WTC11 (cell line): ENCODE measurements around the gene GABRR3. TPM values are rescaled to one million over a fixed set of nuclear protein-coding genes. Genes with fewer than 3 reads are reported as not detected.

Source experiments
- ATAC-seq: fragments of 200-7000 bp; cut with Tn5 transposase; 2 replicates; pipeline ENCODE4 v1.10.0; 2021; ENCODE audit warnings: mild to moderate bottlenecking, moderate library complexity
- CTCF ChIA-PET: fragments of 300-600 bp; sonication (Branson Sonifier 250); formaldehyde crosslinking; loops from one replicate; lab custom pipeline; 2021; ENCODE audit warnings: antibody characterized with exemption; lab: Charles Lee
- POLR2A ChIA-PET: fragments of 350-600 bp; sonication (Branson Sonifier 250); formaldehyde crosslinking; loops from one replicate; lab custom pipeline; 2021; ENCODE audit warnings: antibody characterized with exemption; lab: Charles Lee
- DNase-seq: peaks from one replicate; pipeline ENCODE4 v3.0.0; 2021; ENCODE audit warnings: low spot score
- H3K27ac Mint-ChIP-seq: 2 replicates; pipeline ENCODE4 v1.8.0; 2021; ENCODE audit warnings: mixed read lengths
- H3K27me3 Mint-ChIP-seq: 2 replicates; pipeline ENCODE4 v1.8.0; 2021; ENCODE audit warnings: low read depth, mild to moderate bottlenecking, moderate library complexity, mixed read lengths
- H3K36me3 Mint-ChIP-seq: 2 replicates; pipeline ENCODE4 v1.8.0; 2021; ENCODE audit warnings: mixed read lengths
- H3K4me1 Mint-ChIP-seq: 2 replicates; pipeline ENCODE4 v1.8.0; 2022; ENCODE audit warnings: mixed read lengths
- H3K4me3 Mint-ChIP-seq: 2 replicates; pipeline ENCODE4 v1.8.0; 2021; ENCODE audit warnings: mild to moderate bottlenecking, moderate library complexity, mixed read lengths
- H3K9me3 Mint-ChIP-seq: 2 replicates; pipeline ENCODE4 v1.8.0; 2021; ENCODE audit warnings: mixed read lengths
- CBFB ChIP-seq: sonication (generic); formaldehyde crosslinking; IDR thresholded peaks from 2 replicates; pipeline ENCODE4 v1.8.1; 2022; ENCODE audit warnings: mild to moderate bottlenecking, low read depth, missing genetic modification reagents
- ELF4 ChIP-seq: sonication (generic); formaldehyde crosslinking; IDR thresholded peaks from 2 replicates; pipeline ENCODE4 v1.8.1; 2022; ENCODE audit warnings: low read depth, mild to moderate bottlenecking, moderate library complexity, missing genetic modification reagents
- FOXP4 ChIP-seq: sonication (generic); formaldehyde crosslinking; IDR thresholded peaks from 2 replicates; pipeline ENCODE4 v1.8.0; 2022; ENCODE audit warnings: mild to moderate bottlenecking, missing genetic modification reagents
- GTF2I ChIP-seq: fragments of 250-450 bp; sonication (Bioruptor Pico); conservative IDR thresholded peaks from 2 replicates; pipeline ENCODE4 v1.4.0; 2021; ENCODE audit warnings: mild to moderate bottlenecking
- HMGXB4 ChIP-seq: sonication (generic); formaldehyde crosslinking; IDR thresholded peaks from 2 replicates; pipeline ENCODE4 v1.8.1; 2023; ENCODE audit warnings: mild to moderate bottlenecking, moderate library complexity, missing genetic modification reagents
- NR2C2 ChIP-seq: sonication (generic); formaldehyde crosslinking; IDR thresholded peaks from 2 replicates; pipeline ENCODE4 v1.8.0; 2022; ENCODE audit warnings: mild to moderate bottlenecking, missing genetic modification reagents
- PREB ChIP-seq: sonication (generic); formaldehyde crosslinking; IDR thresholded peaks from 2 replicates; pipeline ENCODE4 v1.8.1; 2022; ENCODE audit warnings: mild to moderate bottlenecking, missing genetic modification reagents, moderate library complexity, borderline replicate concordance
- RELA ChIP-seq: sonication (generic); formaldehyde crosslinking; IDR thresholded peaks from 2 replicates; pipeline ENCODE4 v1.8.1; 2022; ENCODE audit warnings: missing genetic modification reagents, mild to moderate bottlenecking, borderline replicate concordance
- RORB ChIP-seq: fragments of 250-450 bp; sonication (Bioruptor Pico); IDR thresholded peaks from 2 replicates; pipeline ENCODE4 v1.9.0; 2021; ENCODE audit warnings: mild to moderate bottlenecking
- SOX15 ChIP-seq: fragments of 250-450 bp; sonication (Bioruptor Pico); IDR thresholded peaks from 2 replicates; pipeline ENCODE4 v1.9.0; 2021; ENCODE audit warnings: mild to moderate bottlenecking
- USF2 ChIP-seq: sonication (generic); formaldehyde crosslinking; IDR thresholded peaks from 2 replicates; pipeline ENCODE4 v1.8.1; 2023; ENCODE audit warnings: mild to moderate bottlenecking, missing genetic modification reagents, moderate library complexity
- ZNF138 ChIP-seq: sonication (generic); formaldehyde crosslinking; conservative IDR thresholded peaks from 2 replicates; pipeline ENCODE4 v1.8.1; 2022; ENCODE audit warnings: mild to moderate bottlenecking, moderate library complexity, missing genetic modification reagents
- ZNF219 ChIP-seq: sonication (generic); formaldehyde crosslinking; IDR thresholded peaks from 2 replicates; pipeline ENCODE4 v1.8.0; 2023; ENCODE audit warnings: missing genetic modification reagents, mild to moderate bottlenecking, borderline replicate concordance
- ZNF232 ChIP-seq: sonication (generic); formaldehyde crosslinking; IDR thresholded peaks from 2 replicates; pipeline ENCODE4 v1.8.0; 2022; ENCODE audit warnings: mild to moderate bottlenecking, missing genetic modification reagents
- ZNF423 ChIP-seq: fragments of 250-450 bp; sonication (Bioruptor Pico); IDR thresholded peaks from 2 replicates; pipeline ENCODE4 v2.1.2; 2022; ENCODE audit warnings: mild to moderate bottlenecking, moderate library complexity
- ZNF671 ChIP-seq: fragments of 250-450 bp; sonication (Bioruptor Pico); IDR thresholded peaks from 2 replicates; pipeline ENCODE4 v1.8.0; 2021; ENCODE audit warnings: mild to moderate bottlenecking
- total RNA-seq: library from RNA; stranded (reverse); gene quantifications from 3 replicates; pipeline ENCODE4 v1.2.3, GENCODE V29; 2021
- TF ChIP-seq, protein P1 (sequence below): fragments of 250-450 bp; sonication (Bioruptor Pico); IDR thresholded peaks from 2 replicates; pipeline ENCODE4 v1.9.0; 2021; ENCODE audit warnings: moderate library complexity, mild to moderate bottlenecking, inconsistent platforms, borderline replicate concordance
- TF ChIP-seq, protein P2 (sequence below): sonication (generic); formaldehyde crosslinking; IDR thresholded peaks from 2 replicates; pipeline ENCODE4 v1.8.0; 2023; ENCODE audit warnings: missing genetic modification reagents
- TF ChIP-seq, protein P3 (sequence below): fragments of 250-450 bp; sonication (Bioruptor Pico); IDR thresholded peaks from 2 replicates; pipeline ENCODE4 v1.9.0; 2021; ENCODE audit warnings: mild to moderate bottlenecking, borderline replicate concordance
- TF ChIP-seq, protein P4 (sequence below): sonication (generic); formaldehyde crosslinking; IDR thresholded peaks from 2 replicates; pipeline ENCODE4 v1.8.1; 2022; ENCODE audit warnings: missing genetic modification reagents, borderline replicate concordance

GABRR3 gene
- total RNA-seq, 1 experiment from 2014 or later, result not detected

- H3K4me1 Mint-ChIP-seq, result peaks cover 11% of the 10 kb centered on the region
- no peak; the same call in 1 of the 2 replicates for ATAC-seq
- CTCF ChIA-PET, result interaction anchor here (0.5 kb wide), 1 partner anchor 923 kb away, joined by 3 read pairs; no protein-coding TSS in a partner anchor
- no peak for DNase-seq
- H3K27ac Mint-ChIP-seq, result no peak overlapping the region
- H3K27me3 Mint-ChIP-seq, result no peaks in the 10 kb centered on the region
- H3K9me3 Mint-ChIP-seq, result peaks cover 4% of the 10 kb centered on the region; the same call in 1 of the 2 replicates
- H3K4me3 Mint-ChIP-seq, result no peak overlapping the region
- POLR2A ChIA-PET, result no interaction called here
- no peaks in the 10 kb centered on the region for H3K36me3 Mint-ChIP-seq
- TF ChIP-seq, protein P1, sequence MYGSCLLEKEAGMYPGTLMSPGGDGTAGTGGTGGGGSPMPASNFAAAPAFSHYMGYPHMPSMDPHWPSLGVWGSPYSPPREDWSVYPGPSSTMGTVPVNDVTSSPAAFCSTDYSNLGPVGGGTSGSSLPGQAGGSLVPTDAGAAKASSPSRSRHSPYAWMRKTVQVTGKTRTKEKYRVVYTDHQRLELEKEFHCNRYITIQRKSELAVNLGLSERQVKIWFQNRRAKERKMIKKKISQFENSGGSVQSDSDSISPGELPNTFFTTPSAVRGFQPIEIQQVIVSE (CRISPR knock-in tag), result no peak
- TF ChIP-seq NR2C2 (CRISPR knock-in tag) (no peak), ZNF219 (no peak), RELA (CRISPR knock-in tag) (no peak), ZNF671 (no peak), ZNF232 (no peak), USF2 (no peak), FOXP4 (CRISPR knock-in tag) (no peak), ZNF423 (no peak), HMGXB4 (no peak), SOX15 (no peak), CBFB (no peak), GTF2I (CRISPR knock-in tag) (no peak), PREB (no peak), RORB (no peak), ZNF138 (CRISPR knock-in tag) (no peak), ELF4 (CRISPR knock-in tag) (no peak)
- TF ChIP-seq, protein P2, sequence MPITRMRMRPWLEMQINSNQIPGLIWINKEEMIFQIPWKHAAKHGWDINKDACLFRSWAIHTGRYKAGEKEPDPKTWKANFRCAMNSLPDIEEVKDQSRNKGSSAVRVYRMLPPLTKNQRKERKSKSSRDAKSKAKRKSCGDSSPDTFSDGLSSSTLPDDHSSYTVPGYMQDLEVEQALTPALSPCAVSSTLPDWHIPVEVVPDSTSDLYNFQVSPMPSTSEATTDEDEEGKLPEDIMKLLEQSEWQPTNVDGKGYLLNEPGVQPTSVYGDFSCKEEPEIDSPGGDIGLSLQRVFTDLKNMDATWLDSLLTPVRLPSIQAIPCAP (CRISPR knock-in tag), result no peak
- TF ChIP-seq, protein P3, sequence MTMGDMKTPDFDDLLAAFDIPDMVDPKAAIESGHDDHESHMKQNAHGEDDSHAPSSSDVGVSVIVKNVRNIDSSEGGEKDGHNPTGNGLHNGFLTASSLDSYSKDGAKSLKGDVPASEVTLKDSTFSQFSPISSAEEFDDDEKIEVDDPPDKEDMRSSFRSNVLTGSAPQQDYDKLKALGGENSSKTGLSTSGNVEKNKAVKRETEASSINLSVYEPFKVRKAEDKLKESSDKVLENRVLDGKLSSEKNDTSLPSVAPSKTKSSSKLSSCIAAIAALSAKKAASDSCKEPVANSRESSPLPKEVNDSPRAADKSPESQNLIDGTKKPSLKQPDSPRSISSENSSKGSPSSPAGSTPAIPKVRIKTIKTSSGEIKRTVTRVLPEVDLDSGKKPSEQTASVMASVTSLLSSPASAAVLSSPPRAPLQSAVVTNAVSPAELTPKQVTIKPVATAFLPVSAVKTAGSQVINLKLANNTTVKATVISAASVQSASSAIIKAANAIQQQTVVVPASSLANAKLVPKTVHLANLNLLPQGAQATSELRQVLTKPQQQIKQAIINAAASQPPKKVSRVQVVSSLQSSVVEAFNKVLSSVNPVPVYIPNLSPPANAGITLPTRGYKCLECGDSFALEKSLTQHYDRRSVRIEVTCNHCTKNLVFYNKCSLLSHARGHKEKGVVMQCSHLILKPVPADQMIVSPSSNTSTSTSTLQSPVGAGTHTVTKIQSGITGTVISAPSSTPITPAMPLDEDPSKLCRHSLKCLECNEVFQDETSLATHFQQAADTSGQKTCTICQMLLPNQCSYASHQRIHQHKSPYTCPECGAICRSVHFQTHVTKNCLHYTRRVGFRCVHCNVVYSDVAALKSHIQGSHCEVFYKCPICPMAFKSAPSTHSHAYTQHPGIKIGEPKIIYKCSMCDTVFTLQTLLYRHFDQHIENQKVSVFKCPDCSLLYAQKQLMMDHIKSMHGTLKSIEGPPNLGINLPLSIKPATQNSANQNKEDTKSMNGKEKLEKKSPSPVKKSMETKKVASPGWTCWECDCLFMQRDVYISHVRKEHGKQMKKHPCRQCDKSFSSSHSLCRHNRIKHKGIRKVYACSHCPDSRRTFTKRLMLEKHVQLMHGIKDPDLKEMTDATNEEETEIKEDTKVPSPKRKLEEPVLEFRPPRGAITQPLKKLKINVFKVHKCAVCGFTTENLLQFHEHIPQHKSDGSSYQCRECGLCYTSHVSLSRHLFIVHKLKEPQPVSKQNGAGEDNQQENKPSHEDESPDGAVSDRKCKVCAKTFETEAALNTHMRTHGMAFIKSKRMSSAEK (CRISPR knock-in tag), result no peak
- TF ChIP-seq, protein P4, sequence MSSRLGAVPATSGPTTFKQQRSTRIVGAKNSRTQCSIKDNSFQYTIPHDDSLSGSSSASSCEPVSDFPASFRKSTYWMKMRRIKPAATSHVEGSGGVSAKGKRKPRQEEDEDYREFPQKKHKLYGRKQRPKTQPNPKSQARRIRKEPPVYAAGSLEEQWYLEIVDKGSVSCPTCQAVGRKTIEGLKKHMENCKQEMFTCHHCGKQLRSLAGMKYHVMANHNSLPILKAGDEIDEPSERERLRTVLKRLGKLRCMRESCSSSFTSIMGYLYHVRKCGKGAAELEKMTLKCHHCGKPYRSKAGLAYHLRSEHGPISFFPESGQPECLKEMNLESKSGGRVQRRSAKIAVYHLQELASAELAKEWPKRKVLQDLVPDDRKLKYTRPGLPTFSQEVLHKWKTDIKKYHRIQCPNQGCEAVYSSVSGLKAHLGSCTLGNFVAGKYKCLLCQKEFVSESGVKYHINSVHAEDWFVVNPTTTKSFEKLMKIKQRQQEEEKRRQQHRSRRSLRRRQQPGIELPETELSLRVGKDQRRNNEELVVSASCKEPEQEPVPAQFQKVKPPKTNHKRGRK (CRISPR knock-in tag), result no peak
These were observed 23.3 kb upstream of the GABRR3 start for GRCh38 chr3:98058244-98058960.
